Prostate gland (tissue), 2 donors: ENCODE data around the gene ABCF2. TPM values are rescaled to one million over a fixed set of nuclear protein-coding genes. Genes with fewer than 3 reads are reported as not detected.
A peak's percentile ranks its signal among the peaks of the same experiment; 100 is the strongest.

Experiments
- DNase-seq: peaks from one replicate; pipeline ENCODE4 v3.0.0-alpha.2; 2019; ENCODE audit warnings: low spot score
- H3K27ac ChIP-seq, 2 donors: fragments of 200-600 bp; sonication (generic); 2 replicates each; pipeline ENCODE4 v1.5.1; 2017 to 2019
- H3K27me3 ChIP-seq: fragments of 200-600 bp; sonication (generic); replicated peaks from 2 replicates; pipeline ENCODE4 v1.5.1; 2019; ENCODE audit not compliant: insufficient read depth
- H3K36me3 ChIP-seq, 2 donors: fragments of 200-600 bp; sonication (generic); 1 replicate in 1 of 2; 2 replicates in 1 of 2; pipeline versions ENCODE4 v1.5.1 to v1.8.1; 2017 to 2019
- H3K4me1 ChIP-seq: fragments of 200-600 bp; sonication (generic); replicated peaks from 2 replicates; pipeline ENCODE4 v1.5.1; 2019
- H3K4me3 ChIP-seq, 2 donors: fragments of 200-600 bp; sonication (generic); 2 replicates each; pipeline ENCODE4 v1.5.1; 2017 to 2019
- H3K9me3 ChIP-seq: fragments of 200-600 bp; sonication (generic); 2 replicates; pipeline ENCODE4 v1.5.1; 2017
- CTCF ChIP-seq, 4 experiments: fragments of 200-600 bp in 2 of 4; fragments of 450-650 bp in 2 of 4; sonication (generic) in 2 of 4; IDR thresholded peaks; 1 replicate in 3 of 4; 2 replicates in 1 of 4; pipeline ENCODE4 v1.5.1; 2016 to 2019; ENCODE audit warnings: antibody characterized with exemption in 4 of 4, mild to moderate bottlenecking in 2 of 4, moderate library complexity in 2 of 4
- POLR2A ChIP-seq: fragments of 450-650 bp; IDR thresholded peaks from one replicate; pipeline ENCODE4 v1.6.1; 2016; ENCODE audit warnings: antibody characterized with exemption, mild to moderate bottlenecking
- POLR2AphosphoS5 ChIP-seq: sonication (generic); formaldehyde crosslinking; IDR thresholded peaks from one replicate; pipeline ENCODE4 v1.6.1; 2017; ENCODE audit warnings: antibody characterized with exemption
- WGBS: methylation state at CpG from one replicate; pipeline ENCODE4 v1.1.5; 2018; 5-methylcytosine and 5-hydroxymethylcytosine counted together
- intact Hi-C: fragments of 100-400 bp; cut with DNase I; formaldehyde crosslinking; loops from one replicate; pipeline ENCODE4 v1.14.2; 2022
- microRNA counts, 2 donors: library from miRNA; unstranded; fragments of <30 nt; microRNA quantifications; one replicate each; lab custom pipeline; 2016 to 2017
- total RNA-seq, 2 donors: library from RNA; depleted of rRNA; stranded (reverse); fragments of >200 nt; gene quantifications; one replicate each; pipeline ENCODE4 v1.1.0, GENCODE V29; 2016

ABCF2 gene
- total RNA-seq, 2 donors from 2014 or later = 23.3 to 33.3 TPM

DNA sequence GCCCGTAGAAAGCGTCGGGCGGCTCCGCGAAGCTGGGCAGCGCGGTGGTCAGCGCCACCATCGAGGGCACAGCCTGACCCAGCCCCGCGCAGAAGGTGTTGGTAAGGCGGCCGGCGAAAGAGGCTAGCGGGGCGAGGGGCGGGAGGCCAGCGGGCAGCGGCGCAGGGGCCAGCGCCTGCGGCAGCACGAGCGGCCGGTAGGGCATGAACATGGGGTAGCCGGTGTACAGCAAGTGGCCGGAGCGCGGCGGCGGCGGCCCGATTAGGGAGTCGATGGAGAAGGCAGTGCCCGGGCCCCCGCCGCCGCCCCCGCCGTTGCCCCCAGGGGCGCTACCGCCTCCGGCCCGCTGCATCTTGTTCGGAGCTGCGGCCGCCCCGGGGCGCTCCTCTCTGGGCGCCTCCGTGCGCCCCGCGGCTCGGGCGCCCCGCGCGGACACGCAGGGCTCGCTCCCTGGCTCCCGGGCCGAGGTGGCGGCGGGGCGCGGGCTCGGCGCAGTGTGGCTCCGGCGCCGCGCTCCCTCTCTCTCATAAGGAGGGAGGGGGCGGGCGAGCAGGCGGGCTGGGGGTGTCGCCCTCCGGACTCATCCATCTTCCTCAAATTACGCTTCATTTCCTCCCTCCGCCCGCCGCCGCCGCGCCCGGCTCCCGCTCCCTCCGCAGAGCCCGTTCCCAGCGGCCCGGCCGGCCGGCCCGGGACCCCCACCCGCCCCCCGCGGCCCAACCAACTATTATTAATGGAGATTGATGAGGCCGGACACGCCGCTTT is 59.6 kb downstream of the ABCF2 start, which contains the start of gene GBX1:
GBX1 (minus strand) TSS at position 498 of the 765 bp plus-strand sequence; CDS start at position 352, 146 bp downstream.
- H3K9me3 ChIP-seq = no peaks in the 10 kb centered on the region
- no peaks in the 10 kb centered on the region for H3K36me3 ChIP-seq
- WGBS = 1% methylated on average over 20 of the region's 101 CpGs
- DNase-seq = no peak
- intact Hi-C loops = no loop called here
- H3K27ac ChIP-seq = no peak within 1 kb of the TSS
- H3K4me3 ChIP-seq = peak within 1 kb of the TSS; percentile 24 to 38
- TF ChIP-seq CTCF (IDR thresholded peaks at IDR 0.05) (peak in 1 of 4 experiments; percentile 13), POLR2A (no peak), POLR2AphosphoS5 (no peak)
- no peaks in the 10 kb centered on the region for H3K4me1 ChIP-seq
- no peaks in the 10 kb centered on the region for H3K27me3 ChIP-seq

GRCh38 chr7:151166629-151167196 is 60.3 kb downstream of the ABCF2 start:
- DNase-seq = no peak
- Histone ChIP-seq H3K36me3 (no peaks in the 10 kb centered on the region), H3K4me1 (no peaks in the 10 kb centered on the region), H3K9me3 (no peaks in the 10 kb centered on the region), H3K27me3 (no peaks in the 10 kb centered on the region), H3K27ac (no peak overlapping the region), H3K4me3 (peak overlapping the region; percentile 24 to 38)
- WGBS = 10% methylated on average over 30 of the region's 31 CpGs
- TF ChIP-seq CTCF (IDR thresholded peaks at IDR 0.05) = no peak
- intact Hi-C loops = no loop called here

MicroRNAs within 50 kb of the gene (microRNA counts, 767-probe panel; counts per million panel counts)
- microRNA hsa-miR-671-3p (lab: Ali Mortazavi, UCI) (0 to 431 counts per million in 2 donors), microRNA hsa-miR-671-5p (lab: Ali Mortazavi, UCI) (1,352 to 2,000 counts per million in 2 donors)

Other genes starting within 250 kb of the ABCF2 start
- 100 to 1,000 TPM in 1 of 2 donors, 10 to 100 TPM in 1; 10.1 to 184 TPM for gene KCNH2, start 248.9 kb downstream of the ABCF2 start, total RNA-seq
- 10 to 100 TPM in 1 of 2 donors, 1 to 10 TPM in 1; 6.1 to 10.4 TPM for gene NOS3, start 236.2 kb downstream of the ABCF2 start, total RNA-seq
- gene ATG9B, start 202.7 kb downstream of the ABCF2 start, total RNA-seq = 1 to 10 TPM in 1 of 2 donors, under 1 TPM in 1; 0.18 to 7.1 TPM
- gene ABCB8, start 198.8 kb downstream of the ABCF2 start, total RNA-seq = 10 to 100 TPM; 26.4 to 50.6 TPM
- gene ASIC3, start 178.7 kb downstream of the ABCF2 start, total RNA-seq = 10 to 100 TPM in 1 of 2 donors, 1 to 10 TPM in 1; 1.7 to 11.0 TPM
- gene CDK5, start 169.3 kb downstream of the ABCF2 start, total RNA-seq = 10 to 100 TPM; 13.1 to 18.5 TPM
- 100 to 1,000 TPM in 1 of 2 donors, 10 to 100 TPM in 1; 77.1 to 141 TPM for gene SLC4A2, start 167.6 kb downstream of the ABCF2 start, total RNA-seq
- gene FASTK, start 146.4 kb downstream of the ABCF2 start, total RNA-seq = 100 to 1,000 TPM; 107 to 122 TPM
- 10 to 100 TPM; 79.8 to 99.4 TPM for gene TMUB1, start 143.7 kb downstream of the ABCF2 start, total RNA-seq
- gene AGAP3, start 140.7 kb downstream of the ABCF2 start, total RNA-seq = 100 to 1,000 TPM in 1 of 2 donors, 10 to 100 TPM in 1; 80.3 to 112 TPM
- gene GBX1, start 59.5 kb downstream of the ABCF2 start, total RNA-seq = not detected
- gene ASB10, start 40.0 kb downstream of the ABCF2 start, total RNA-seq = not detected
- gene H2BK1, start 16.7 kb downstream of the ABCF2 start, total RNA-seq = 1 to 10 TPM in 1 of 2 donors, not detected in 1; 3.0 TPM
- 10 to 100 TPM; 40.2 to 72.9 TPM for gene CHPF2, start 5.3 kb upstream of the ABCF2 start, total RNA-seq
- gene SMARCD3, start 21.5 kb upstream of the ABCF2 start, total RNA-seq = 100 to 1,000 TPM in 1 of 2 donors, 10 to 100 TPM in 1; 35.6 to 108 TPM
- 10 to 100 TPM; 46.4 to 53.7 TPM for gene NUB1, start 114.6 kb upstream of the ABCF2 start, total RNA-seq
- gene WDR86, start 182.8 kb upstream of the ABCF2 start, total RNA-seq = 10 to 100 TPM in 1 of 2 donors, 1 to 10 TPM in 1; 3.6 to 12.8 TPM
- not detected for gene CRYGN, start 212.9 kb upstream of the ABCF2 start, total RNA-seq